CD4-positive, alpha-beta T cell (primary cell): ENCODE data around the gene SOD3. TPM values are rescaled to one million over a fixed set of nuclear protein-coding genes. Genes with fewer than 3 reads are reported as not detected.

ENCODE experiments used
- ATAC-seq: fragments of 200-7000 bp; cut with Tn5 transposase; one replicate; pipeline ENCODE4 v1.10.0; 2022; ENCODE audit warnings: mild to moderate bottlenecking; ENCODE audit not compliant: poor library complexity
- CTCF ChIA-PET: fragments of 350-600 bp; sonication (Branson Sonifier 250); formaldehyde crosslinking; loops from one replicate; lab custom pipeline; 2021; ENCODE audit warnings: antibody characterized with exemption, inconsistent platforms; lab: Charles Lee
- POLR2A ChIA-PET: fragments of 350-600 bp; sonication (Branson Sonifier 250); formaldehyde crosslinking; loops from one replicate; lab custom pipeline; 2021; ENCODE audit warnings: antibody characterized with exemption, inconsistent platforms; lab: Charles Lee
- DNase-seq, 14 experiments: peaks; one replicate each; pipeline ENCODE4 v3.0.0-alpha.2; 2013 to 2020; ENCODE audit warnings: mixed read lengths in 2 of 14
- H3K27ac ChIP-seq, 2 donors: one replicate each; pipeline versions ENCODE4 v1.5.1 to v1.7.0; 2013; ENCODE audit warnings: low read length in 2 of 2, low read depth in 1 of 2, mild to moderate bottlenecking in 1 of 2
- H3K27me3 ChIP-seq, 2 experiments: 1 replicate in 1 of 2; 2 replicates in 1 of 2; pipeline versions ENCODE4 v1.6.1 to v1.7.0; 2013; ENCODE audit warnings: low read length in 2 of 2, control low read depth in 1 of 2, mild to moderate bottlenecking in 1 of 2, moderate library complexity in 1 of 2; ENCODE audit not compliant: insufficient read depth in 2 of 2, control insufficient read depth in 1 of 2
- H3K36me3 ChIP-seq: one replicate; pipeline ENCODE4 v1.6.1; 2013; ENCODE audit warnings: low read length, control low read depth; ENCODE audit not compliant: insufficient read depth
- H3K4me1 ChIP-seq: one replicate; pipeline ENCODE4 v1.6.1; 2013; ENCODE audit warnings: low read length, control low read depth; ENCODE audit not compliant: insufficient read depth
- H3K4me3 ChIP-seq: one replicate; pipeline ENCODE4 v1.5.1; 2013; ENCODE audit warnings: mild to moderate bottlenecking, low read length, moderate library complexity
- H3K9me3 ChIP-seq, 2 experiments: 1 replicate in 1 of 2; 2 replicates in 1 of 2; pipeline versions ENCODE4 v1.6.1 to v1.7.0; 2013; ENCODE audit warnings: low read length in 2 of 2, mild to moderate bottlenecking in 2 of 2, control low read depth in 1 of 2, moderate library complexity in 1 of 2; ENCODE audit not compliant: control insufficient read depth in 1 of 2, insufficient read depth in 1 of 2
- H3K27ac Mint-ChIP-seq: one replicate; pipeline ENCODE4 v1.8.0; 2020; ENCODE audit warnings: mixed read lengths
- H3K27me3 Mint-ChIP-seq: one replicate; pipeline ENCODE4 v1.8.0; 2021; ENCODE audit warnings: mixed read lengths
- H3K36me3 Mint-ChIP-seq: one replicate; pipeline ENCODE4 v1.8.0; 2021; ENCODE audit warnings: low read depth, mixed read lengths
- H3K4me1 Mint-ChIP-seq: one replicate; pipeline ENCODE4 v1.8.0; 2021; ENCODE audit warnings: low read depth, mixed read lengths
- H3K4me3 Mint-ChIP-seq: one replicate; pipeline ENCODE4 v1.8.0; 2020; ENCODE audit warnings: mild to moderate bottlenecking, mixed read lengths
- H3K9me3 Mint-ChIP-seq: one replicate; pipeline ENCODE4 v1.8.0; 2020; ENCODE audit warnings: mixed read lengths
- intact Hi-C, 2 experiments: fragments of 100-400 bp; cut with DNase I in 1 of 2; cut with micrococcal nuclease in 1 of 2; formaldehyde crosslinking; loops; one replicate each; pipeline versions ENCODE4 v1.15.1 to v1.9.0; 2023 to 2025; cut with DNase I, micrococcal nuclease
- total RNA-seq, 174 experiments: library from RNA in 2 of 174; stranded (reverse) in 2 of 174; gene quantifications; one replicate each; pipeline ENCODE4 v1.2.3 and lab custom pipeline; 2021 to 2026
- TF ChIP-seq, protein P1 (sequence below): fragments of 200-600 bp; IDR thresholded peaks from one replicate; pipeline ENCODE4 v1.8.0; 2022; ENCODE audit warnings: antibody characterized with exemption, mild to moderate bottlenecking

Gene SOD3
- total RNA-seq, 2 experiments from 2014 or later = not detected

DNA sequence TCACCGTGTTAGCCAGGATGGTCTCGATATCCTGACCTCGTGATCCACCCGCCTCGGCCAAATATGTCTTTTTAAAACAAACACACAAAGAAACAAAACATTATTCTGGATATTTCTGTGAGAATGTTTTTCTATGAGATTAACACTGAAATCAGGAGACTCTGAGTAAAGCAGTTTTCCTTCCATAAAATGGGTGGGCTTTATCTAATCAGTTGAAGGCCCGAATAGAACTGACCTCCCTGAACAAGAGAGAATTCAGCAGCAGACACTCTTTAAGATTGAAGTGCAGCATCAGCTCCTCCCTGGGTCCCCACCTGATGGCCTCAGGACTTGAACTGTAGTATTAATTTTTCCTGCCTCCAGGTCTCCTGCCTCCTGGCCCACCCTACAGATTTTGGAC lies 22.4 kb upstream of the SOD3 start:
- peaks cover 6% of the 10 kb centered on the region for H3K27me3 Mint-ChIP-seq
- Histone ChIP-seq H3K36me3 (no peaks in the 10 kb centered on the region), H3K9me3 (peaks cover 0 to 5% of the 10 kb centered on the region in 2 experiments), H3K4me1 (no peaks in the 10 kb centered on the region), H3K4me3 (no peak overlapping the region), H3K27me3 (no peaks in the 10 kb centered on the region), H3K27ac (no peak overlapping the region)
- no peak overlapping the region for H3K4me3 Mint-ChIP-seq
- no peaks in the 10 kb centered on the region for H3K36me3 Mint-ChIP-seq
- DNase-seq (no peak), ATAC-seq (no peak)
- no peaks in the 10 kb centered on the region for H3K9me3 Mint-ChIP-seq
- intact Hi-C loops = no loop called here
- TF ChIP-seq, protein P1, sequence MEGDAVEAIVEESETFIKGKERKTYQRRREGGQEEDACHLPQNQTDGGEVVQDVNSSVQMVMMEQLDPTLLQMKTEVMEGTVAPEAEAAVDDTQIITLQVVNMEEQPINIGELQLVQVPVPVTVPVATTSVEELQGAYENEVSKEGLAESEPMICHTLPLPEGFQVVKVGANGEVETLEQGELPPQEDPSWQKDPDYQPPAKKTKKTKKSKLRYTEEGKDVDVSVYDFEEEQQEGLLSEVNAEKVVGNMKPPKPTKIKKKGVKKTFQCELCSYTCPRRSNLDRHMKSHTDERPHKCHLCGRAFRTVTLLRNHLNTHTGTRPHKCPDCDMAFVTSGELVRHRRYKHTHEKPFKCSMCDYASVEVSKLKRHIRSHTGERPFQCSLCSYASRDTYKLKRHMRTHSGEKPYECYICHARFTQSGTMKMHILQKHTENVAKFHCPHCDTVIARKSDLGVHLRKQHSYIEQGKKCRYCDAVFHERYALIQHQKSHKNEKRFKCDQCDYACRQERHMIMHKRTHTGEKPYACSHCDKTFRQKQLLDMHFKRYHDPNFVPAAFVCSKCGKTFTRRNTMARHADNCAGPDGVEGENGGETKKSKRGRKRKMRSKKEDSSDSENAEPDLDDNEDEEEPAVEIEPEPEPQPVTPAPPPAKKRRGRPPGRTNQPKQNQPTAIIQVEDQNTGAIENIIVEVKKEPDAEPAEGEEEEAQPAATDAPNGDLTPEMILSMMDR = no peak
- no peaks in the 10 kb centered on the region for H3K4me1 Mint-ChIP-seq
- ChIA-PET CTCF (no interaction called here), POLR2A (no interaction called here)
- no peak overlapping the region for H3K27ac Mint-ChIP-seq

DNA sequence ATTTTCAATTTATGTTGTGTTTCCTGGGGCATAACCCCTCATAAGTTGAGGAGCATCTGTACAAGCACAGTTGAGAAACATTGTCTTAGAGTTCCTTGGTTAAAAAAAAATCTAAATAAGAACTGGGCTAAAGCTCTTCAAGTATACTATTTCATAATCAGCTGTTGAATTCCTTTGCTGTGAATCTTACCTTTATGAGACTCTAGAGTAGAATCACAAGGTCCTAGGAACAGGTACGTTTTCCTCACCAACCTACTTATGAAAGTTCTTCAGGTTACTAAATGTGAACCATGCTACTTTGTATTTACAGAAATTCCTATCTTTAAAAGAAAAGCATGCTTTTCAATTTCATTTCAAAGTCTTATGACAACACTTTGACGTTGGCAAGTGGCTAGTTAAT lies 20.9 kb upstream of the SOD3 start:
- H3K4me1 ChIP-seq = no peaks in the 10 kb centered on the region
- H3K9me3 Mint-ChIP-seq = no peaks in the 10 kb centered on the region
- H3K4me3 ChIP-seq = no peak overlapping the region
- H3K36me3 ChIP-seq = no peaks in the 10 kb centered on the region
- H3K9me3 ChIP-seq = peaks cover 0 to 5% of the 10 kb centered on the region in 2 experiments
- CTCF ChIA-PET = no interaction called here
- H3K27ac Mint-ChIP-seq = no peak overlapping the region
- H3K4me1 Mint-ChIP-seq = no peaks in the 10 kb centered on the region
- H3K27me3 Mint-ChIP-seq = peaks cover 6% of the 10 kb centered on the region
- no peak overlapping the region for H3K27ac ChIP-seq
- POLR2A ChIA-PET = no interaction called here
- ATAC-seq = no peak
- H3K36me3 Mint-ChIP-seq = no peaks in the 10 kb centered on the region
- no peaks in the 10 kb centered on the region for H3K27me3 ChIP-seq
- DNase-seq = no peak
- intact Hi-C loops = no loop called here
- H3K4me3 Mint-ChIP-seq = no peak overlapping the region
- TF ChIP-seq, protein P1 = no peak

DNA sequence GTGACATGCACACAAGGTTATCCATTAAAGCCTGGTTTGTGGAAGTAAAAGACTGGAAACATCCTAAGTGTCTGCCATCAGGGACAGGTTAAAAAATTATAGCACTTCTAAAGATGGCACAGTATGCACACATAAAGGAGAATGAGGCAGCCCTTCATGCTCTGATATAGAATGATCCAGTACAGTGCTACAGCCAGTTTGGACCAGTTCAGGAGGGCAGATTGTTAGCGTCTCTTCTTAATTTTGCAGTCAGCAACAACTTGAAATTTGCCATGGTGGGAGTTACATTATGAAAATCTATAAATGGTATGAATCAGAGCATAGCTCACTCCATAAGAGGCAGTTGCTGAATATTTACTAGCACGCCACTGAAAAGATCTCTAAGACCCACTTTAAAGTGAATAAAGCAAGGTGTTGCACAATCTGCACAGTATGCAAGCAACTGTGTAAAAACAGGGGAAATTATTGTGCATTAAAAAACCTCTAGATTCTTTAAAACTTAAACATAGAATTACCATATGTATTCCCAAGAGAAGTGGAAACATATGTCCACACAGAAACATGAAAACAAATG lies 20.3 kb upstream of the SOD3 start:
- Mint-ChIP-seq H3K4me1 (no peaks in the 10 kb centered on the region), H3K36me3 (no peaks in the 10 kb centered on the region), H3K9me3 (no peaks in the 10 kb centered on the region), H3K4me3 (no peak overlapping the region), H3K27me3 (peaks cover 9% of the 10 kb centered on the region), H3K27ac (no peak overlapping the region)
- Histone ChIP-seq H3K9me3 (peaks cover 0 to 5% of the 10 kb centered on the region in 2 experiments), H3K27me3 (no peaks in the 10 kb centered on the region), H3K4me1 (no peaks in the 10 kb centered on the region), H3K4me3 (no peak overlapping the region), H3K36me3 (no peaks in the 10 kb centered on the region), H3K27ac (no peak overlapping the region)
- TF ChIP-seq, protein P1 = no peak
- no peak for DNase-seq
- ATAC-seq = no peak
- POLR2A ChIA-PET = no interaction called here
- CTCF ChIA-PET = no interaction called here
- intact Hi-C loops = no loop called here
